Astrocyte (in vitro differentiated cells and primary cell): ENCODE data around the gene ARMC12. TPM values are rescaled to one million over a fixed set of nuclear protein-coding genes. Genes with fewer than 3 reads are reported as not detected.

ENCODE experiments used
- DNase-seq: peaks from one replicate; pipeline ENCODE4 v3.0.0-alpha.2; 2010; ENCODE audit warnings: low read depth
- FAIRE-seq: peaks from 2 replicates; lab custom pipeline; 2011; peaks lifted over from hg19 to GRCh38; lab: Jason Lieb, UNC
- H2AFZ ChIP-seq: 2 replicates; pipeline ENCODE4 v1.6.0; 2012; ENCODE audit warnings: low read depth, low read length, inconsistent platforms
- H3K27ac ChIP-seq: 2 replicates; pipeline ENCODE4 v1.5.1; 2011; ENCODE audit warnings: low read depth, low read length, inconsistent platforms
- H3K27me3 ChIP-seq: 2 replicates; pipeline ENCODE4 v1.6.0; 2011; ENCODE audit warnings: low read length, inconsistent platforms; ENCODE audit not compliant: insufficient read depth
- H3K36me3 ChIP-seq: 2 replicates; pipeline ENCODE4 v1.5.1; 2011; ENCODE audit warnings: low read length, inconsistent platforms; ENCODE audit not compliant: insufficient read depth
- H3K4me1 ChIP-seq: 2 replicates; pipeline ENCODE4 v1.5.1; 2011; ENCODE audit warnings: low read length, inconsistent platforms; ENCODE audit not compliant: insufficient read depth
- H3K4me2 ChIP-seq: 2 replicates; pipeline ENCODE4 v1.6.0; 2012; ENCODE audit warnings: low read length, inconsistent platforms
- H3K4me3 ChIP-seq: 2 replicates; pipeline ENCODE4 v1.5.1; 2011; ENCODE audit warnings: low read depth, mild to moderate bottlenecking, low read length, inconsistent platforms; ENCODE audit not compliant: insufficient read depth
- H3K79me2 ChIP-seq: 2 replicates; pipeline ENCODE4 v1.6.0; 2012; ENCODE audit warnings: mild to moderate bottlenecking, low read length, inconsistent platforms; ENCODE audit not compliant: insufficient read depth
- H3K9ac ChIP-seq: 2 replicates; pipeline ENCODE4 v1.6.0; 2012; ENCODE audit warnings: mild to moderate bottlenecking, low read length, inconsistent platforms
- H3K9me3 ChIP-seq: 2 replicates; pipeline ENCODE4 v1.5.1; 2012; ENCODE audit warnings: low read depth, mild to moderate bottlenecking, low read length, inconsistent platforms; ENCODE audit not compliant: insufficient read depth
- H4K20me1 ChIP-seq: 2 replicates; pipeline ENCODE4 v1.6.0; 2012; ENCODE audit warnings: low read length, inconsistent platforms; ENCODE audit not compliant: insufficient read depth
- H3K27ac Mint-ChIP-seq: one replicate; pipeline ENCODE4 v1.8.0; 2021; ENCODE audit warnings: mild to moderate bottlenecking, mixed read lengths; ENCODE audit not compliant: unreplicated experiment
- H3K27me3 Mint-ChIP-seq: one replicate; pipeline ENCODE4 v1.8.0; 2021; ENCODE audit warnings: low read depth, mixed read lengths; ENCODE audit not compliant: unreplicated experiment
- H3K36me3 Mint-ChIP-seq: one replicate; pipeline ENCODE4 v1.8.0; 2021; ENCODE audit warnings: low read depth, mixed read lengths; ENCODE audit not compliant: unreplicated experiment
- H3K4me1 Mint-ChIP-seq: one replicate; pipeline ENCODE4 v1.8.0; 2021; ENCODE audit warnings: low read depth, mixed read lengths; ENCODE audit not compliant: unreplicated experiment
- H3K4me3 Mint-ChIP-seq: one replicate; pipeline ENCODE4 v1.8.0; 2021; ENCODE audit warnings: mild to moderate bottlenecking, moderate library complexity, mixed read lengths; ENCODE audit not compliant: unreplicated experiment
- H3K9me3 Mint-ChIP-seq: one replicate; pipeline ENCODE4 v1.8.0; 2021; ENCODE audit warnings: mild to moderate bottlenecking, mixed read lengths; ENCODE audit not compliant: unreplicated experiment
- EZH2 ChIP-seq: IDR thresholded peaks from 2 replicates; pipeline ENCODE4 v1.6.1; 2012; ENCODE audit warnings: mild to moderate bottlenecking, low read length, inconsistent platforms; ENCODE audit not compliant: insufficient read depth
- total RNA-seq: library from RNA; stranded (reverse); gene quantifications from 2 replicates; pipeline ENCODE4 v1.2.1, GENCODE V29; 2021
- TF ChIP-seq, protein P1 (sequence below): IDR thresholded peaks from 2 replicates; pipeline ENCODE4 v1.5.1; 2011; ENCODE audit warnings: low read depth, mild to moderate bottlenecking, inconsistent platforms, low read length, moderate library complexity; ENCODE audit not compliant: insufficient read depth

Gene ARMC12
- total RNA-seq, 1 donor from 2014 or later = 0.25 TPM

DNA sequence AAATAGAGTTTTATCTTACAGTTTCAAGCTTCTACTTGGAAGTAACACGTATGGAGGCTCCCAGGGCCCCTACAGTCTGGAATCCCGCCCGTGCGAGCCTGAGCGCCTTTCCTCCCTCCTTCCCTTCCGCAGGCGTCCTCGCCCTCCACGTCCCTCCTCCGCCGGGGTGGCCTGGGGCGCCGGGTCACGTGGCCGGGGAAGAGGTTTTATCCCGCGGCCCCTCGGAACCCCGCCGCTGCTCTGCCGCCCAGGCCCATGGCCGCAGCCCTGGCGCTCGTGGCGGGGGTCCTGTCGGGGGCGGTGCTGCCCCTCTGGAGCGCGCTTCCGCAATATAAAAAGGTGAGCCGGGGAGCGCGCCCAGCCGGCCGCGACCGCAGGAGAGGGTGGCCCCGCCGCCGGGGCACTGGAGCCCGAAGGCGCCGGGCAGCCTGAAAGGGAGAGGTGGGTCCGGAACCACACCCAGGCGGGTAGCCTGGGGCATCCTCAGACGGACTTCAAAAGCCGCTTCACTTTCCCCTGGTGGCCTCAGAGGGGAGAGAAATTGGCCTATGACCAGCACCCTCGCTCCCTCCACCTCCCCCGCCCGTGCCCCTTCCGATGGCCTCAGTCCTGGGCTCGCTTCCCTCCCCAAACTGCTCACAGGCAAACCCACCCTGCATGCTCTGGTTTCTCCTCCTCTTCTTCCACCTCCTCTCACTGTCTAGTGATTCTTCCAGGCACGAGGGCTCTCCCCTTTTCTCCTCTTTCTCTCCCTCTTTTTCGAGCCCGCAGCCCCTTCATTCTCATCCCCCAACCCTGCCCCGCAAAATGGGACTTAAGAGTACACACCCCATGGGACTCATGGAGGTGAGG is 39.8 kb downstream of the ARMC12 start, which contains the start of gene CLPSL2:
TSS of gene CLPSL2 (plus strand) at position 235 of the 852 bp plus-strand sequence. CDS start at position 256, 21 bp downstream.
- Histone ChIP-seq H3K27me3 (peaks cover 8% of the 10 kb centered on the region), H3K4me2 (peak within 1 kb of the TSS; percentile 86), H3K4me3 (peak within 1 kb of the TSS; percentile 44), H3K27ac (no peak within 1 kb of the TSS), H3K4me1 (no peaks in the 10 kb centered on the region), H3K36me3 (no peaks in the 10 kb centered on the region), H4K20me1 (no peaks in the 10 kb centered on the region), H2AFZ (peak within 1 kb of the TSS; percentile 71), H3K79me2 (no peaks in the 10 kb centered on the region), H3K9ac (no peak within 1 kb of the TSS), H3K9me3 (no peaks in the 10 kb centered on the region)
- H3K36me3 Mint-ChIP-seq = no peaks in the 10 kb centered on the region
- H3K4me3 Mint-ChIP-seq = peak within 1 kb of the TSS; percentile 82
- H3K27ac Mint-ChIP-seq = no peak within 1 kb of the TSS
- no peak for FAIRE-seq
- DNase-seq = no peak
- peaks cover 52% of the 10 kb centered on the region for H3K27me3 Mint-ChIP-seq
- TF ChIP-seq, protein P1, sequence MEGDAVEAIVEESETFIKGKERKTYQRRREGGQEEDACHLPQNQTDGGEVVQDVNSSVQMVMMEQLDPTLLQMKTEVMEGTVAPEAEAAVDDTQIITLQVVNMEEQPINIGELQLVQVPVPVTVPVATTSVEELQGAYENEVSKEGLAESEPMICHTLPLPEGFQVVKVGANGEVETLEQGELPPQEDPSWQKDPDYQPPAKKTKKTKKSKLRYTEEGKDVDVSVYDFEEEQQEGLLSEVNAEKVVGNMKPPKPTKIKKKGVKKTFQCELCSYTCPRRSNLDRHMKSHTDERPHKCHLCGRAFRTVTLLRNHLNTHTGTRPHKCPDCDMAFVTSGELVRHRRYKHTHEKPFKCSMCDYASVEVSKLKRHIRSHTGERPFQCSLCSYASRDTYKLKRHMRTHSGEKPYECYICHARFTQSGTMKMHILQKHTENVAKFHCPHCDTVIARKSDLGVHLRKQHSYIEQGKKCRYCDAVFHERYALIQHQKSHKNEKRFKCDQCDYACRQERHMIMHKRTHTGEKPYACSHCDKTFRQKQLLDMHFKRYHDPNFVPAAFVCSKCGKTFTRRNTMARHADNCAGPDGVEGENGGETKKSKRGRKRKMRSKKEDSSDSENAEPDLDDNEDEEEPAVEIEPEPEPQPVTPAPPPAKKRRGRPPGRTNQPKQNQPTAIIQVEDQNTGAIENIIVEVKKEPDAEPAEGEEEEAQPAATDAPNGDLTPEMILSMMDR = no peak
- TF ChIP-seq EZH2 = peak; percentile 84
- H3K4me1 Mint-ChIP-seq = no peaks in the 10 kb centered on the region
- peaks cover 4% of the 10 kb centered on the region for H3K9me3 Mint-ChIP-seq

DNA sequence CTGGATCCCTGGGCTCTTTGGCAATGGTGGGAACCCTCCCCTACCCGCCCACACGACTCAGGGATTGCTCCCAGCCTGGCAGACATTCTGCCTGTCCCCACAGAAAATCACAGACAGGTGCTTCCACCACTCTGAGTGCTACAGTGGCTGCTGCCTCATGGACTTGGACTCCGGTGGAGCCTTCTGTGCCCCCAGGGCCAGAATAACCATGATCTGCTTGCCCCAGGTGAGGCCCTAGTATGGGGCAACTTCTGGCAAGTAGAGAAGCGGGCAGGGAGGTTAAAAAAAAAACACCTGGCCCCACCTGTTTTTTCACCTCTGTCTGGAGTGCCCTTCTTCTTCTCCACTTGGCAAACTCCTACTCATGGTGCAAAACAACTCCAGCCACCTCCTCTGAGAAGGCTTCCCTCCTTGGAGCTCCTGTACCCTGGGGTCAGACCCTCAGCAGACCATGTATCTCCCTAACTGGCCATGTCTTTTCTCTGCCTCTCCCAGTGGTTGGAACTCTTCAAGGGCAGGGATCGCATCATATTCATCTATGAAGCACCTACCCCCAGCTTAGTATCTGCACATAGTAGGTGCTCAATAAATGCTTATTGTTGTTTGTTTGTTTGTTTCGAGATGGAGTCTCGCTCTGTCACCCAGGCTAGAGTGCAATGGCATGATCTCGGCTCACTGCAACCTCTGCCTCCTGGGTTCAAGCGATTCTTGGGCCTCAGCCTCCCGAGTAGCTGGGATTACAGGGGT is 40.7 kb downstream of the ARMC12 start:
- Histone ChIP-seq H3K36me3 (no peaks in the 10 kb centered on the region), H4K20me1 (no peaks in the 10 kb centered on the region), H3K27ac (no peak overlapping the region), H3K4me2 (no peak overlapping the region), H3K27me3 (peaks cover 8% of the 10 kb centered on the region), H3K9ac (no peak overlapping the region), H3K79me2 (no peaks in the 10 kb centered on the region), H3K4me3 (no peak overlapping the region), H3K9me3 (no peaks in the 10 kb centered on the region), H3K4me1 (no peaks in the 10 kb centered on the region), H2AFZ (no peak overlapping the region)
- Mint-ChIP-seq H3K27ac (no peak overlapping the region), H3K27me3 (peaks cover 51% of the 10 kb centered on the region), H3K4me3 (peak overlapping the region; percentile 75), H3K4me1 (no peaks in the 10 kb centered on the region), H3K36me3 (no peaks in the 10 kb centered on the region), H3K9me3 (peaks cover 2% of the 10 kb centered on the region)
- FAIRE-seq (no peak), DNase-seq (no peak)
- no peak for TF ChIP-seq EZH2
- TF ChIP-seq, protein P1 = no peak
